OCI-LY1 (cell line): ENCODE data around the gene MYO18A.

Source experiments
- CTCF ChIP-seq: fragments of 200-600 bp; sonication (generic), shearing (Covaris generic); IDR thresholded peaks from 2 replicates; pipeline ENCODE4 v1.5.1; 2017; ENCODE audit warnings: mild to moderate bottlenecking, antibody characterized with exemption, low read length, moderate library complexity, mixed read lengths
- EZH2 ChIP-seq: fragments of 200-600 bp; sonication (generic), shearing (Covaris generic); IDR thresholded peaks from 2 replicates; pipeline ENCODE4 v1.8.0; 2017; ENCODE audit warnings: borderline replicate concordance, mixed run types, mild to moderate bottlenecking, antibody characterized with exemption, low read length, moderate library complexity, mixed read lengths

- TF ChIP-seq CTCF: no peak
- TF ChIP-seq EZH2: no peak
Observed at GRCh38 chr17:29107084-29107483, 73.1 kb downstream of the MYO18A start.
